Kasumi-1 (cell line): Measurements from ENCODE around the gene MIER3.
"Not testable (repeated sequence)": the region's sequence is repeated elsewhere in the genome, so short reads cannot be mapped to it uniquely, and the experiment has no call there.

Experiments
- DNase-seq, 2 experiments: peaks; one replicate each; lab custom pipeline; 2025; lab: John Stamatoyannopoulos, UW

MIER3 gene, protein sequence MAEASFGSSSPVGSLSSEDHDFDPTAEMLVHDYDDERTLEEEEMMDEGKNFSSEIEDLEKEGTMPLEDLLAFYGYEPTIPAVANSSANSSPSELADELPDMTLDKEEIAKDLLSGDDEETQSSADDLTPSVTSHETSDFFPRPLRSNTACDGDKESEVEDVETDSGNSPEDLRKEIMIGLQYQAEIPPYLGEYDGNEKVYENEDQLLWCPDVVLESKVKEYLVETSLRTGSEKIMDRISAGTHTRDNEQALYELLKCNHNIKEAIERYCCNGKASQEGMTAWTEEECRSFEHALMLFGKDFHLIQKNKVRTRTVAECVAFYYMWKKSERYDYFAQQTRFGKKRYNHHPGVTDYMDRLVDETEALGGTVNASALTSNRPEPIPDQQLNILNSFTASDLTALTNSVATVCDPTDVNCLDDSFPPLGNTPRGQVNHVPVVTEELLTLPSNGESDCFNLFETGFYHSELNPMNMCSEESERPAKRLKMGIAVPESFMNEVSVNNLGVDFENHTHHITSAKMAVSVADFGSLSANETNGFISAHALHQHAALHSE

DNA sequence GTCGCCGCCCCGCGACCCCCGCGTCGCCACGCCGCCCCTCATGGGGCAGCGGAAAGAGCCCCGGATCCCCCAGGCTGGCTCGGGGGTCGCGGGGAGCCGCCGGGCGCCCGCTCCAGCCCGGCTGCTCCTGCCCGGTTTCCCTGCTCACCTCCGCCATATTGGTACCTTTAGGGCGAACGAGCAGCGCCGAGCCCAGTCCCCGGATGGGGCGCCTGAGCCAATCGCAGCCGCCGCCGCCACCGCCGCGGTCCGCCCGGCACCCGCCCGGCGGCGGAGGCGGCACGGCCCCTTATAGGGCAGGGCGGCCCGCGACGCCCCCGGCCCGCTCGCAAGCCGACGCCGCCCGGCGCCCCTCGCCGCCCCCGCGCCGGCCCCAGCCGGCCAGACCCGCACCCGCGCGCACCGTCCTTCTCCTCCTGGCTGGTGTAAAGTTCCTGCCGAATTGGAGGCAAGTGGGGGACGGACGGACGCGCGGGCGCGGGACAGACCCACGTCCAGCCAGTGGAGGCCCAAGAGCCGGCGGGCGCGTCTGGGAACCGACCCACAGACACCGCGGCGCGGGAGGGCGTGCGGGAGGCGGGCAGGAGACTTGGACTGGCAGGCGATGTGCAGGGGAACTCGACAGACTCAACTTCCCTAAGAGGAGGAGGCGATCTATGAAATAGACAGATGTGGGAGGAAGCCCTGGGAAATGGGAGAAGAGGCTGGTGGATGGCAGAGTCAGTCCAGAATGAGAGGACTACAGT is at the start of gene MIER3:
TSS of gene MIER3 (minus strand) at position 178 of the 746 bp plus-strand sequence. CDS start at position 157, 21 bp downstream.
- DNase-seq, result peak; percentile 52 to 65

DNA sequence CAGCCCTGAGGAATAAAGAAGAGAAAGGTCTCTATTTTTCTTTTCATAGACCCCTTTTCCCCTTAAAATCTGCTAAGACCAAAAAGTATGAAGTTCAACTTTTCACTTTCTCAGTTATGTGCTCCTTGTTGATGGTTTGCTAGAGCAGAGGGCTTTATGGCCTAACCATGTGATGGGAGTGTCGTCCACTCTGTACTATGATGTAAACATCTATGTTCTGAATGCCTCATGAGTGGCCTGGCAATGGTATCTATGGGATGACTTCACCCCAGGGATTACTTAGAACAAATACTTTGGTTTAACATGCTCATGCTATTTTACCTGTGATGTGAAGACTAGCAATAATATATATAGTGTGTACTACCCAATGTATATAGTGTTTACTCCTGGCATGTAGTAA is 43.7 kb upstream of the MIER3 start:
- DNase-seq, result no peak

DNA sequence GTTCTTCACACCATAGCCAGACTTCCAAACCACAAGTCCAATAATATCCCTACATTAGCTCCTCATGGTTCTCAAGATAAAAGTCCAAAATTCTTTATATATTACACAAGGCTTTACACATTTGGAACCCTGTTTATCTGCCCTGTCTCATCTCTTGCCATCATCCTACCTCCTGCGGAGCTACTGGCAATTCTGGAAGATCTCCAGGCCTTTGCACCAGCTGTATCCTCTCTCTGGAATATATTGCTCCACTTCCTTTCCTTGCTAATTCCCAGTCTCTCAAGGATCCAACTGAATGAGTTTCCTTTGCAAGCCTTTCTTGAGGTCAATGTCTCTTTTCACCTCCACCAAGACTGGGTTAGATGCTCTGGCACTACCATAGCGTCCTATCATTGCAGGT is 41.3 kb upstream of the MIER3 start:
- DNase-seq, result no peak

DNA sequence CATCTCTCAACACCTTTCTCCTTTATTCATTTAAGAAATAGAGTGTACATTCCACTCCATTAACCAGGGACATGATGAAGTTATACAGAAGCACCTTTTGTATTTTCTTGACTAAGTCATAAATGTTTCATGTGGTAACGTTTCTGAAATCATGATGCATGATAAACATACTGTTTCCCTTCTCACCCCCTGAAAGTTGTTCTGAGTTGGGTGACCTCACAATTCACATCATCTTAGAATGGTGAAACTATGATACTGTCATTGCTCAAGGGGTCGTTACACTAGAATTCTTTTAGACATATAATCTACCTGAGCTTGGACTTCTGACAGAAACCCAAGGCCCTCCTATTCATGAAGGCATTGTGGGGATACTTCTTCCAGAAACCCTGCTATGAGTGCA is 37.8 kb upstream of the MIER3 start:
- DNase-seq, result no peak

DNA sequence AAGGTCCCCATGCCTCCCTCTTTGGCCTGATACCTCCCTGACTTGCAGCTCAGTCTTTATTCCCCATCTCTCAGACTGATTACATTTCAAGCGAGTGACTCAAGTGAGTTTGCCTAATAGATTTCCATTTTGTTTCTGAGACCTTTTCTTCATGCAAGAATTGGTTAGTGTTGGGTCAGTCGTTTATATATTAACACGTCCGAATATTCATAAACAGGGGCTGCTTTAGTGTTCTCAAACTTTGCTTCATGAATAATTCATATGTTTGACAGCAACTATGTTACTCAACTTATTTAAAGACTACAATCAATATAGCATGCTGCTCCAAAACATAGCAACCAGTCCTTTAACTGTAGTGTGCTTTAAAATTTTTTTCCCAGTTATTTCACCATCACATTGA is 36.6 kb upstream of the MIER3 start:
- DNase-seq, result no peak

DNA sequence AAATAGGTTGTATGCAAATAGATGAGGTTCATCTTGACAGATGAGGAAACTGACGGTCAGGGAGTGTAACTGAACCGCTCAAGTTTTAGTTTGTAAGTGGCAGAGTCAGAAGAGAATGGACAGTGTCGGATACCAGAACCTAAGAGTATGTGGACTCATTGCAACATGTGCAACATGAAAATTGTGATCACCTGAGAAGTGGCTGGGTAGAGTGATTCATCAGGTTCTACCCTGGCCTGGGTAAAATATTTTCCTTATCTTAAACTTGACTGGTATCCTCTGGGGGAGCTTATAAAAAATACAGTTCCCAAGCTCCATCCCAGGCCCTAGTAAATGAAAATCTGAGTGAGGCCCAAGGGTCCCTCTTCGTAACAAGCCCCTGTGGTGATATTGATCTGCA is 35.2 kb upstream of the MIER3 start:
- DNase-seq, result no peak

DNA sequence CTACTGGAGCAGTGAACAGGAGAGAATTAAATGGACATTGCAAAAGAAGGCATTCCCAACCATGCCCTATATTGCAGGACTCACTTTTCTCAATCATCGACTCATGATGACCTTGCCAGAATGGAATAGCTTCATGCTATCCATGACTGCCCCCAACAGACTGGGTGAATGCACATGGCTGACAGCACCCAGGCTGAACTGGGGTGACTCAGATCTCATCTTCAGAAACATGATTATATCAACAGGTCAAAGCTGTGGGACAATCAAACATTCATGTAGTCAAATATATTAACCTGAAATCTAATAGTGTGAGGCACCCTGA is 34.7 kb upstream of the MIER3 start:
- DNase-seq, result no peak

DNA sequence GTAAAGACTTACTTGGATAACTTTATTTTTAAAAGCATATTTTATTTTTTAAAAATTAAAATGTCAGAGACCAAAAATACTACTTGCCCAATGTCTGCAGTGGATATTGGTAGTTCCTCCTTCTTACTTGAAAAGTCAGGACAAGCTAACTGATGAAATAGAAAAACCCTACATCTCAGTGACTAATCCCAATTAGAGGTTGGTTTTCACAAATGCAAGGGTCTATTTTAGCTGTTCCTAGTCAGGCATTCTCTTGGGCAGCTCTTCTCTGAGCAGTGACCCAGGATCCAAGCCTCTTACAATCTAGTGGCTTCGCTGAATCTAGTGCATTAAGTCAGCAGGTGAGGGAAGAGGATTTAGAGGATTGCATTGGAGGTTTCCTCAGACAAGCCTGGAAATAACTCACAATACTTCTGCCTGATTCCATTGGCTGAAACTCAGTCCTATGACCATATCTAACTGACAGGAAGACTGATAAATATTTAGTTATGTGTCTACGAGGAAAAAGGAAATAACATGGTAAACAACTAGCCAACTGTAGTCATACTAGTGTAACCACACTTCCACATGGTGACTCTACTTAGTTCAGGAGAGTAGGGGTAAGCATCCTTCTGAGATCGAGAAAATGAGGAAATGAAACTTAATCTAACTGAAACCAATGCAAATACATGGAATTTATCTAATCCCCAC is 34.2 kb upstream of the MIER3 start:
- no peak for DNase-seq

DNA sequence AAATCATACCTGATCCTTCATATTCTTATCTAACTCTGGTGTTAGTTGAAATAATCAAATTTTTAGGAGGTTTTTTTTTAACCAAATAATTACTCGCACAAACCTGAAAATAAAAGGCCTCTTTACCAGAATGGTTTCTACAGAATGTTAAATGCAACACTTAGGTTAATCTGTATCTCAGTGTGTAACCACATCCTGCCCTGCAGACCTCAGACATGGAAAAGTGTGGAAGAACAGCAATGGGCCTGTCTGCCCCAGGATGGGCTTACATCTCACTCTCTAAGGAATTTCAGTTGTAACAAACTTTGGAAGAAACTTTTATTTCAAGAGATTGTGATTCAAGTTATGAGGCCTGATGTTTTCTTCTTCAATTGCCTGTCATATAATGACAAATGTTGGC is 32.5 kb upstream of the MIER3 start:
- no peak for DNase-seq

DNA sequence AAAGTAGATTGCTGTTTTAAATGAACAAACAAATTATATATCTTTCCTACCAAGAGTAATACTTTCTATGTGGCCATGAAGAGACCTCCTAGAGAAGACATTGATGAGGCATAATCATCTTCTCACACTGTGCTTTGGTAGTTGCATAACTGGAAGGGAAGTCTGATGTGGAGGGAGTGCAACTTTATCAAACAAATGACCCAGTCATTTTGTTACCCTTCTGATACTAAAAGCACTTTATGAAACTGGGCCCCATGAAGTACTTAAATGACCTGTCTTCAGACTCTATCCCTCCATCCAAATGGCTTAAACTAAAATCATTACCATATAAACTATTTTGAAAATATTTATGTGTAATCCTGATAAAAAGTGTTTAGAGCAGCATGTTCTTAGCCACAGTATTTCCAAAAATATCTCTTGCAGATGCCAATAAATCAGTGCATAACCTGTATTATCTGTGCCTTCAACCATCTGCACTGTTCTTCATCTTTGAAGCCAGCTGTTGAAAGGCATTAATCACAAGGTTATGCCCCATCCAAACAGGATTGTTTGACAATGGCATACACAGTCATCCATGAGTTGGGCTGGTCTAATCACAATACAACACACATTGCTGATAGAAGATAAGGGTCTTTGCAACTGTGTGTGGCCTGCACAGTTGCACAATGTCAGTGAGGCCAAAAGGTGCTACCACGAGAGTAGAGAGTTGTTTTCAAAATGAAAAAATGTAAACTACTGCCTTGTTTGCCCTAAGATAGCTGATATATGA is 31.9 kb upstream of the MIER3 start:
- DNase-seq, result no peak

DNA sequence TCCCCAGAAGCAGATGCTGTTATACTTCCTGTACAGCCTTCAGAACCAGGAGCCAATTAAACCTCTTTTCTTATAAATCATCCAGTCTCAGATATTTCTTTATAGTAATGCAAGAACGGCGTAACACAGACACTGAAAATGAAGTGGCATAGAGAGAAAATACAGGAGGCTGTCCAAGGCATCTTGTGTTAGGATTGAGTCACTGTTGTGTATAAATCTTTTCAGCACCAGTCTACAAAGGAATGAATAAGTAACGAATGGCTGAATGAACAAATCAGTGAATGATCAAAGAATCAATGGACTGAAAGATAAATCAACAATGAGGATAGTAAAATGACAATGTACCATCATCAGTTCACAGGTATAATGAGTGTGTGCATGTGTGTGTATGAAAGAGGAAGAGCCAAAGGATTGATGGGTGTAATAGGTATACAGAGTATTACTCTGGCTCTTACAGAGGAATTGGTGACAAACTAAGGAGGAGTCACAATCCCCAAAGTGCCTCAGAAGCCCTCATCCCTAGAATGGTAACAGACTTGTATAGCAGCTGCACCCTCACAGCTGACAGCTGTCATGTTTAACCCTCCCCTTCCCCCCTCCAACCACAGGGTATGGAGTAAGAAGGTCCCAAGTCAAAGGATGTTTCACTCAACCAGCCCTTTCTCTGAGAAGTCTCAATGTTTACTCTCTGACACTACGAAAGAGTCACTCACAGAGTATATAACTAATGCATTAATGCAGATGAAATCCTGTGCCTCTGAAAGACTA is 29.8 kb upstream of the MIER3 start:
- no peak for DNase-seq

DNA sequence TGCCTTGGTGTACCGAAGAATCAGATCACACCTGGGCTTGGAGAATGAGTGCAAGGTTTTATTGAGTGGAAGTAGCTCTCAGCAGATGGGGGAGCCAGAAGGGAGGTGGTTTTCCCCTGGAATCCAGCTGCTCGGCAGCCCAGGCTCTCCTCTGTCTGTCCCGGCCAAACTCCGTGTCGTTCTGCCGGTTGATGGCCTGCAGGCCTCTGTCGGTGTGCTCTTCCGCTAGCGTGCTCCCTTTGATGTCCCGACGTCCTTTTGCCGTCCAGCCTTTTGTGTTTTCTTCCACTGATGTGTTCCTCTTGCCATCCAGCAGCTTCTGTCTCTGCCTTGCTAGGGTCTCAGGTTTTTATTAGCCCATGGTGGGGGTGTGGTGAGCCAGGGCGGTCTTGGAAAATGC is 28.0 kb upstream of the MIER3 start:
- DNase-seq, result no peak

DNA sequence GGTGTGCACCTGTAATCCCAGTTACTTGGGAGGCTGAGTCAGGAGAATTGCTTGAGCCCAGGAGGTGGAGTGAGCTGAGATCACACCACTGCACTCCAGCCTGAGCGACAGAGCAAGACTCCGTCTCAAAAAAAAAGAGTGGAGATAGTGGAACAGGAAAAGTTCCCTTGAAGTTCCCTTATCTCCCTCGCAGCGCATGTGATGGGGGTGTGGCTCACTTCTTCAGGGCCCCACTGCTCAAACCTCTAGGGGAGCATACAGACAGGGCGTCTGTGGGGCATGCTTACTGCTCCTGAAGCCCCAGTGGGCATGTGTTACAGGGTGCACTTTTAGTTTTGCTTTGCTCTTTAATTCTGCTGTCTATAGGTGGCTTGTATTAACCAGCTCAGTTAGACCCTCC is 27.6 kb upstream of the MIER3 start:
- DNase-seq, result not testable (repeated sequence)

DNA sequence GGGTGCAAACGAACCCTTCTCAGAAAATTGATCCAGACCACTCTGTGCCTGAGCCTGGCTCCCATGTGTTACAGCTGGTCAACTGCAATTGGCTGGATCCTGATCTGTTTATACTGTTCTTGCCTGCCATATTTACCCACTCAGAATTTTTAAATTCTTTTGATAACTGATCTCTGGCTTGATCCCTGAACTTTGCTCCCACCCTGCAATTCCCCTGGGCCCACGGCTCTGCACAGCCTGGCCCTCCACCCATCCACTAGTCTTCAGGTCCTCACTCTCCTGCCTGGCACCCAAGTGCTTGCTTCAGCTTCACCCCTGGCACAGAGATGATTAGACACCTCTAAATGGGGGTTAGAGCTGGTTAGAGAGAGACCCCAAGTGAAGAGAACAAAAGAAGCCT is 25.9 kb upstream of the MIER3 start:
- DNase-seq, result no peak

DNA sequence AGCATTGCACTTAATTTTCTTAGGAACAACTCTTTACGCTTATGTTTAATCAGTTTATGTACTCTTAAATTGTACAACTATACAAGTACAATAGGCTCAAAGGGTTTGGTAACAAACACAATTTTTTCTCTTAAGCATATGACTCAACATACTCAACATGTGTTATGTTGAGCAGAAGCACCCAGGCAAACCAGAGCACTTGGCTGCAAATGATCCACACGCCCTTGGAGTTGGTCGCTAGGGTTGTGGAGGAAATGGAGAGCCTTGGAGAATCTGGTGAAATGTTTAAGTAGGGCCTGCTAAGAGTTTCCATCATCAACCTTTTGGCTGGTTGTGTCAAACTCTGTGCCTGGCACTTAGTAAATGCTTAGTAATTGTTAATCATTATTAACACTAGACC is 25.1 kb upstream of the MIER3 start:
- no peak for DNase-seq

DNA sequence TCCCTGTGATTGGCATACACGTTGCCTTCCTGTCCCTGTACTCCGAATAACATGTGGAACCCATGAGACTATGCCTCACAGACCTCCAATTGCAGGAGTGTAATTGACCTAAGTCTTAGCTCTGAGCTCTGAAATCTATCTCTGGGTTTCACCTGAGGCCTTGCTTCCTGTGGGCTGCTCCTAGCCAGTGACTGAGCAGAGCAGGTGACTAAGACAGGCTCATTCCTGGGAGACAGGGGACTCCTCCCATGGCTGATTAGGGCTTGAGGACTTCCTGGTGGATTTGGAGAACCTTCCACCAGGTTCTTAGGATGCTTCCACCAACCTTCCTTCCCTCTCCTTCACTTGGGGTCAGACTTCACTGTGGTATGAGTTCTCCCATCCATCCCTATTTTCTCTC is 22.3 kb upstream of the MIER3 start:
- DNase-seq, result no peak

DNA sequence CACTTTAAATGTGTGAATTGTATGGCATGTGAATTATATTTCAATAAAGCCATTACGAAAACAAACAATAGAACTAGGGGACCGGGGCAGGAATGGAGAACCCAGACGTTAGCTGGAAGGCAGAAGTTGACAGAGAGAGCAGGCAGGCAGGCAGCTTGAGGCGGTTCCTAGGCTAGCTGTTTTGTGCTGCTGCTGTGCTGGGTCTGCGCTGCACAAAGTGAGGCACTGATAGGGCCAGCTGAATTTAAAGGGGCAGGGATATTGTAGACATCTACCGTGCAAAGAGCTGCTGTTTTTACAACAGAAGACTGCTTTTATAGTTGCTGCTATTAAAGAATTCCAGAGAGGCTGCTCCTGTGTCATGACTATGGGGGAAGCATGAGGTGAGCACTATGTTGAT is 21.6 kb upstream of the MIER3 start:
- no peak for DNase-seq

DNA sequence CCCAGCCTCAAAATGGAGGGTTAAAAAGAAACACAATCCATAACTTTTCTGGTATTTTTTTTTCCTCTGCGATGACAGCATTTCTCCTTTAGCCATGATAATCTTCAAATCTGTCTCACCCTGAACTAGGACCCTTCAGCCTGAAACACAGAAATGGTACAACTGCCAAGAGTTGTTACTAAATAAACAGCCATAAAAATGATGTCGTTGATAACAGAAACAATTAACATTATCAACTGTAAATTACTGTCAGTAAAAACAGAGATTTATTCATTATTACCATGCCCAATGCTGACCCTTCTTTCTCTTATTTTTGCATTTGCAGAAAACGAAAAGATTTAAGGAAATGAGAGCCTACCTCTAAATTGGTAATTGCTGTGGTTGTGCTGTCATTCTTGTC is 19.4 kb upstream of the MIER3 start:
- no peak for DNase-seq

DNA sequence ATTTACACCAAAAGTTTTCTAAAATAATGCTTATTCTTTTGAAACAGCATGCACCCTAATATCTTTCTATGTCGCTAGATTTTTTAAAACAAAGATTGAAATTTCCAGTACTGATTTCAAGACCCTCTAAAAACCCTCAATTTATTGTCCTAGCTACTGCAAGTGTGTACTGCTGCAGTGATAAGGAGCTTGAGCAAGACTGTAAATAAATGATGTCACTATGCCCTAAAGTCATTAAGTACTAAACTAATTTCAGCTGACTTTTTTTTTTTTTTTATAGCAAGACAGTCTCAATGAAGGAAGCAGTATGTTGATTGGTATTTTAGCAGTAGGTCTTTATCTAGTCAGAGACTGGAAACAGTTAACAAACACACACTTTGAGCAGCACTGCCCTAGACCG is 12.2 kb upstream of the MIER3 start:
- no peak for DNase-seq

DNA sequence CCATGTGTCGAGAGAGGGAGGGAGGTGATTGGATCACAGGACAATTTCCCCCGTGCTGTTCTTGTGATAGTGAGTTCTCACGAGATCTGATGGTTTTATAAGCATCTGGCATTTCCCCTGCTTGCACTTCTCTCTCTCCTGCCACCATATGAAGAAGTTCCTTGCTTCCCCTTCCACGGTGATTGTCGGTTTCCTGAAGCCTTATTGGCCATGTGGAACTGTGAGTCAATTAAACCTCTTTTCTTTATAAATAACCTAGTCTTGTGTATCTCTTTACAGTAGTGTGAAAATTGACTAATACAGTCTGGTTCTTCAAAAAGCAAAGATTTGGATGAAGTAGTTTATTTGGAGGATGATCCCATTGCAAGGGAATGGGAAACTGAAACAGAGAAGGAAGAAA is 11.3 kb upstream of the MIER3 start:
- DNase-seq, result no peak

DNA sequence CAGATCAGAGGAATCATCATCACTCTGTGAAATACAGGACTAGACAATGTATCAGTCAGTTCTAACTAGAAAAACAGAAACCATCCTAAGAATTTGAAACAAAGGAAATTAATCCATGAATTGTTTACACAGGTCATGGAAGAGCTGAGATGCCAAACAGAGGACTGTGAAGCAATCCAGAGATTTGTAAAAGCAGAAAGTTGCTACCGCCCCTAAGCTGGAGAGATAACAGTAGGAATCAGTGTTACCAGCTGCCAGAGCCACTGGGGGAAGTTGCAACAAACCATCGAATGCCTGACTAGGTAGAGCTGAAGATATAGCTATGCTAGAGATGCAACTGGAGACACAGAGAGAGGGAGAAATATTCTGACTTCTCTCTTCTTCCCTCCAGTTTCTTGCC is 10.4 kb upstream of the MIER3 start:
- DNase-seq, result no peak
